Measurements from ENCODE around the gene SAMD4A. TPM values are rescaled to one million over a fixed set of nuclear protein-coding genes. Genes with fewer than 3 reads are reported as not detected.

Gene SAMD4A
- total and polyA plus RNA-seq, 2 of the 4 experiments (the other 2 are of a cell fraction) = 22.9 to 38.2 TPM

- H3K18ac ChIP-seq (ENCODE audit: low read depth, low read length) = peak overlapping the region; percentile 62
- POLR2A ChIA-PET (ENCODE audit: unreplicated experiment) = interaction anchor here (0.6 to 1.0 kb wide), 4 partner anchors 87 to 207 kb away, joined by 3 to 9 read pairs (median 4); partner anchors contain the start of gene SAMD4A
- H3K9me1 ChIP-seq (ENCODE audit: insufficient read depth, low read length) = peaks cover 13% of the 10 kb centered on the region
- CTCF ChIA-PET = interaction anchor here (0.7 to 2.6 kb wide), 15 partner anchors 11 to 406 kb away, joined by 3 to 17 read pairs (median 4); partner anchors contain the start of gene SAMD4A
- peak overlapping the region; percentile 91 for H3K23ac ChIP-seq (ENCODE audit: low read depth, low read length)
- peak overlapping the region; percentile 96 for H2BK120ac ChIP-seq (ENCODE audit: low read depth, low read length)
- no peaks in the 10 kb centered on the region for H3K9me3 ChIP-seq (ENCODE audit: control insufficient read depth, insufficient read depth, low read length)
- peak overlapping the region; percentile 68 to 96 for H4K8ac ChIP-seq (ENCODE audit: low read depth in 2 of 2, low read length in 2 of 2)
- BruUV-seq (replicated peaks) = no TSS peak
- peak overlapping the region; percentile 94 for H2BK5ac ChIP-seq (ENCODE audit: low read depth, low read length, poor library complexity, severe bottlenecking)
- in situ Hi-C loops (cut with MboI; ENCODE audit: low sequenced_read_pairs) = loop anchor here (5.0 kb wide), 2 partner anchors 86 to 206 kb away; partner anchors contain the start of gene SAMD4A
- H3K79me1 ChIP-seq (ENCODE audit: low read depth in 1 of 2, low read length in 2 of 2) = peaks cover 30 to 73% of the 10 kb centered on the region in 2 experiments
- peak overlapping the region; percentile 94 for H2BK20ac ChIP-seq (ENCODE audit: low read depth, low read length)
- H3K14ac ChIP-seq (replicated peaks; ENCODE audit: low read depth, low read length) = peak overlapping the region; percentile 96
- dilution Hi-C loops (cut with HindIII; ENCODE audit: low sequenced_read_pairs, unreplicated experiment) = no loop called here
- peak; percentile 100 for DNase-seq
- H2AK9ac ChIP-seq (replicated peaks; ENCODE audit: low read depth, low read length, poor library complexity) = peak overlapping the region; percentile 94
- peak overlapping the region; percentile 94 for H3K4ac ChIP-seq (ENCODE audit: low read depth, low read length)
- H3K4me1 ChIP-seq (ENCODE audit: control insufficient read depth, insufficient read depth, low read length) = peaks cover 32% of the 10 kb centered on the region
- H3K56ac ChIP-seq (ENCODE audit: extremely low read depth, insufficient read depth, low read length) = peak overlapping the region; percentile 96
- peak overlapping the region; percentile 62 for H4K5ac ChIP-seq (ENCODE audit: low read depth, low read length)
- H2BK15ac ChIP-seq (ENCODE audit: low read depth, low read length) = peak overlapping the region; percentile 80
- H3K4me2 ChIP-seq (ENCODE audit: low read depth, low read length) = peak overlapping the region; percentile 50
- peak overlapping the region; percentile 94 for H4K91ac ChIP-seq (ENCODE audit: insufficient read depth, low read depth, low read length)
- ATAC-seq (ENCODE audit: low read depth) = peak; percentile 88
- H2AK5ac ChIP-seq (ENCODE audit: low read depth, low read length) = peak overlapping the region; percentile 88
- H3K36me3 ChIP-seq (ENCODE audit: control insufficient read depth, insufficient read depth, low read length) = peaks cover 35% of the 10 kb centered on the region
- no peak overlapping the region for H3K4me3 ChIP-seq (ENCODE audit: insufficient read depth, low read depth, low read length)
- H3K9ac ChIP-seq (ENCODE audit: low read depth, low read length) = peak overlapping the region; percentile 66
- H3K27ac ChIP-seq (ENCODE audit: insufficient read depth, low read length) = peak overlapping the region; percentile 85
- H2AFZ ChIP-seq (replicated peaks; ENCODE audit: low read length, poor library complexity) = peak overlapping the region; percentile 79
- WGBS, 2 experiments (ENCODE audit: extremely low coverage in 2 of 2, insufficient read length in 1 of 2) = 18% methylated on average over 10 of the region's 19 CpGs; no CpG with 5 or more reads in 1 of the 2 experiments
- no peaks in the 10 kb centered on the region for H3K27me3 ChIP-seq (ENCODE audit: control insufficient read depth, insufficient read depth, low read length)
- intact Hi-C loops (cut with micrococcal nuclease) = loop anchor here (1.0 to 5.0 kb wide), 5 partner anchors 87 to 271 kb away; no protein-coding TSS in a partner anchor
- H4K20me1 ChIP-seq (ENCODE audit: insufficient read depth, low read length) = peaks cover 8% of the 10 kb centered on the region; the same call in 1 of the 2 replicates
- TF ChIP-seq MXI1 (IDR thresholded peaks at IDR 0.05; ENCODE audit: borderline replicate concordance, low read depth, low read length) (peak; percentile 93), USF2 (IDR thresholded peaks at IDR 0.05; ENCODE audit: low read depth, low read length) (peak; percentile 93), RAD21 (IDR thresholded peaks at IDR 0.05; ENCODE audit: low read length) (peak; percentile 87), BHLHE40 (IDR thresholded peaks at IDR 0.05; ENCODE audit: low read depth, low read length) (peak; percentile 99), FOS (IDR thresholded peaks at IDR 0.05; ENCODE audit: low read depth, low read length) (peak; percentile 72; the same call in 1 of the 2 replicates), ELK1 (IDR thresholded peaks at IDR 0.05; ENCODE audit: borderline replicate concordance, low read depth, low read length) (no peak), CEBPB (IDR thresholded peaks at IDR 0.05; ENCODE audit: low read depth, low read length) (no peak; the same call in 1 of the 2 replicates), RCOR1 (IDR thresholded peaks at IDR 0.05; ENCODE audit: insufficient replicate concordance, low read length) (peak; percentile 82), CHD1 (IDR thresholded peaks at IDR 0.05; ENCODE audit: low read depth, low read length) (peak; percentile 80; the same call in 1 of the 2 replicates), POLR2A (IDR thresholded peaks at IDR 0.05; ENCODE audit: low read depth, low read length) (peak; percentile 63), NFE2L2 (IDR thresholded peaks at IDR 0.05; ENCODE audit: low read depth, low read length) (no peak), MAFK (IDR thresholded peaks at IDR 0.05; ENCODE audit: low read depth, low read length) (peak; percentile 55; the same call in 1 of the 2 replicates), MAZ (IDR thresholded peaks at IDR 0.05; ENCODE audit: borderline replicate concordance, low read depth, low read length) (0 out of 2 replicates have a peak, but pooled peaks have one; percentile 64), RFX5 (IDR thresholded peaks at IDR 0.05; ENCODE audit: low read depth, low read length) (peak; percentile 47; the same call in 1 of the 2 replicates)
Measured at GRCh38 chr14:54773171-54774006, 206.5 kb downstream of the SAMD4A start.
